GM11168 (cell line): ENCODE measurements around the gene AFF3.

ENCODE experiments used
- in situ Hi-C: fragments of 300-500 bp; cut with MboI; formaldehyde crosslinking; loops from one replicate; pipeline ENCODE4 v1.12.0; 2022; ENCODE audit warnings: low sequenced_read_pairs; ENCODE audit not compliant: unreplicated experiment

The AFF3 gene

DNA sequence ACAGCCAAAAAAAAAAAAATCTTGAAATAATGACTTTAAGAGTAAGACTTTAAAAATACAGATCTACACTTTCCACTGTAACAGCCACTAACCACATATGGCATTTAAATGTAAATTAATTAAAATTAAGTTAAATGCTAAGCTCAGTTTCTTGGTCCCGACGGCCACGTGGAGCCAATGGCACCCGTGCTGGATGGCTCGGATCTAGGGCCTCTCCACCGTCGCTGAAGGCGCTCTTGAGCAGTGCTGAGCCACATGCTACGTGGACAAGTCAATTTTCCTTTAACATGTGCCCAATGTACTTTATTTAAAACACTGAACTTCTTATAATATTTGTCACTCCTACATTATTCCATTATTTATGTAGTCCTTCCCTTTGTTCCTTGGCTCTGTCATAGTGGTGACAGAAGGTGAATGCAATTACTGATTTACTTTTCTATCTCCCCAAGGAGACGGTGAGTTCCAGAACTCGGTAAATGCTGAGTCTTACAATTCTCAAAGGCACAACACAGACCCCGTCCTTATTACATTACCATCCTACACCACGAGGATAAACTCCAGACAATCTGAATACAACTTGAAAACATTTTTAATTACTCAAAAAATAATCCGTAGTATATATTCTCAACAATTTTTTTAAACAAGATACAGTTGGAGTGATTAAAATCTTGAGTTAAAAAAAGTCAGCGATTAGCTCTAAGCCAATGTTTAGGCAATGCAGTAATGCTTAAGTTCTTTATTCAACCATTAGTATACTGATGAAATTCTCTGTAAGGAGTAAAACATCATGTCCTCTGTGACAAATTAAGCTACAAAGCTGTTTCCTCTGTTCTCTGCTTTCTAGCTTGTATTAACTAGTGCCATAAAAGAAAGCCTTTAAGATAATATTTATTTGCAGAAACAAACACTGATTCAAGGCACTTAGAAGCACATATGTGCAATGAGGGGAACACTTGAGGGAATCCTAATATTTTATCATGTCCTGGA, 95.1 kb downstream of the AFF3 start:
- in situ Hi-C loops, result no loop called here

DNA sequence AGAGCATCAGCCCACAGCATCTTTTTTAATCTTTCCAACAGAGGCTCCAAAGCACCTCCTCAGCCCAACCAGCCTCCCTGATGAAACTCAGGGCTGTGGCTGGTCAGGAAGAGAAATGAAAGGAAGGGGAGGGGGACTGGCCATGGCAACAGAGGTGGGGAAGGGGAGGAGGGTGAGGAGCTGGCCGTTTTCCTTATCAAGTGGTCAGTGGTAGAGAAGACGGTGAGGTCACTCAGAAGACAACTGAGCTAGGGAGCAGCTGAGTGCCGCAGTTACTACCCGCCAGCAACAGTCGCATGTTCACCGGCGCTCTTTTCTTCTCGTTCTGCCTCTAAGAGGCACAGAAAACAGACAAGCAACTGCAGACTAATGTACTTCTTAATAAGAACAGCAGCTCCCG, 97.4 kb downstream of the AFF3 start:
- in situ Hi-C loops, result no loop called here

DNA sequence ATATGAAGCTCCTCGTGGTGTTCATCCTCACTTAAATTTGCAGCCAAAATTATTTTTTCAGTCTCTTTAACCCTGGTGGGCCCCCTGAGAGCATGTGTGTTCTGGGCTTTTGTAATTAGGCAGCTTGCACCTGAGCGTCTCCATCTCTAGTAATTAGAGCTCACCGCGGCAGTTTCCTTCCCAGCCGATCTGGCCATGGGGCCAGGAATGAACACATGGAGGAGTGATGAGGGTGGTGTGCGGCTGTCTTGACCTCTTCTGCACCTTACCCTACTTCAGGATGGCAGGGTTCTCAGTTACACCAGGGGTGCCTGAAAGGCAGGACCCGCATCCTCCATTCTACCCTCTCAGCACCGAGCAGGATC, 98.5 kb downstream of the AFF3 start:
- in situ Hi-C loops, result no loop called here

DNA sequence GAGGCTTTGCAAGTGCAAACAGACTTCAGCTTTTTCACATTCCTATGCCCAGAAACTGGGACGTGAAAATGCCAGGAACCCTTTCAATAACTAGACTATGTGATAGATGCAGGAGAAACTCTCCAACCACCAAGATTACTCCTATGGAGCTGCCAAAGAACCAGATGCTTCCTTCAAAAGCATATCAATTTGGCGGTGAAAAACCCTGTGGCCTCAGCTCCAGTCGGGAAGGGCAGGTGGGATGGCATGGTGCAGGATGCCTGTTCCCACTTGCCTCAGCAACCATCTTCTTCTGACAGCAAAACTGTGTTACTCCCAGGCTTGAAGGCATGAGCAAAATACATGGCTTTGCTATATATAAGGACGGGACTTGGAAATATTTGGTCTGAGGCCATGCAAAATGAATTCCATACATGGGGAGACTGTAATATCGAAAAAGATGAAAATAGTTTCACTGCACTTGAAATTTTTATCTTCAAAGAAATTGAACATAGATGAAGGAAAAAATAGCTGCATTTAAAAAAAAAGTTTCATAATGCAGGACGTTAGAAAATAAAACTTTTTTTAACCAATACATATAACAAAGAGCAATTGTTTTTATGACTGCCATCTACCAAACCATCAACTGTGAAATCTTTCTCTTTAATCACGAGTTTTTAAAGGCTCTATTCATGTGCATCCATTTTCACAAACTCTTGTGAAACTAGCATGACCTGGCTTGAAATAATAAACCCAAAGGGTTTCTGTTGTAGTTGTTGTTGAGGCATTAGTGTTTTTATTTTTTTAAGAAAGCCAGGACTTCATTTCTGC, 99.1 kb downstream of the AFF3 start:
- in situ Hi-C loops, result no loop called here

DNA sequence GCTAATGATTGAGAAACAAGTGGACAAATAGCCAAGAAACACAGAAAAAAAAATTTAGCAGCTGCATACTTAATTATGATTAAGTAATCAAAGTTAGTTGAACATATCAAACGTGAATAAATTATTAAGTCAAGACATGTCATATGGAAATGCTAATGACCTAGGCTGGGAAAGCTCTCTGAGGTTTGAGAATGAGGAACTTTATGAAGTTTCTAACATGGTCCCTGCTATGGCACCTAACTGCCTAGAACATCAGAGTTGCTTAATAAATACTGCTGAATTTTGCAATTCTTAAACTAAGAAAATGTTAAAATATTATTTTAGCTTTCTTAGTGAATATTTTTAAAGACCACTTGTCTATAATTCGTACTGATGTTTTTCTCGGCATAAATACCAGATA, 99.8 kb downstream of the AFF3 start:
- in situ Hi-C loops, result no loop called here

DNA sequence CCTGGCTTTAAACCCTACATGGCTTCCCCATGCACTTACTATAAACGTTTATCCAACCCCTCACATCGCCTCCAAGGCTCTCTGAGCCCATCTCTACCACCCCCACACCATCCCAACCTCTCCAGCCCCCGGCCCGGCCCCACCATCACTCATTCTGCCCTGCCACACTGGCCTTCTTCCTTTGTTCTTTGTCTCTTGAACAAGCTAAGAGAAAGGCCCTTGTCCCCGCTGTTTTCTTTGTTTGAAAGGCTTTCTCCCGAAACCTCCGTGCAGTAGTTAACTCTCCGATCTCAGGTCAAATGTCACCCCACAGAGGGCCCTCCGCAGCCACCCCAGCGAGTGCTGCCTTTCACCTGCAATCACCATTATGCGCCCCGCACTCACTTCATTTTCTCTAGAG, 100.4 kb downstream of the AFF3 start:
- in situ Hi-C loops, result no loop called here

DNA sequence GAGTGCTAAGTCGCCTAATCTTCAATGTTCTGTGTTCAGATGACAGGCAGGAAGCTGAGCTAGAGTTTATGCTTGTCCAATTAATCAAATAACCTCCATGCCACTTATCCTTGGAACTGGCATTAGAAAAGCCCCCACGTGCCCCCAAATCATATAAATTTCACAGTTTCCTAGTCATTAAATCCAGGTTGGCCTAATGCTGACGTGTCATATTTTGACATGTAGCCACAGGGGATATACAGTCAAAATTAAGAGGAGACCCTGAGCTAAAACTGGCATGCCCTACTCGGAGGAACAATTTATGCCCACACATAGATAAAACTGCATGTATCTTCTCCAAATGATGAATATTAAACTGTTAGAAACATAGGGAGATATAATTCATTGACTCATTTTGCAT, 101.0 kb downstream of the AFF3 start:
- in situ Hi-C loops, result no loop called here

DNA sequence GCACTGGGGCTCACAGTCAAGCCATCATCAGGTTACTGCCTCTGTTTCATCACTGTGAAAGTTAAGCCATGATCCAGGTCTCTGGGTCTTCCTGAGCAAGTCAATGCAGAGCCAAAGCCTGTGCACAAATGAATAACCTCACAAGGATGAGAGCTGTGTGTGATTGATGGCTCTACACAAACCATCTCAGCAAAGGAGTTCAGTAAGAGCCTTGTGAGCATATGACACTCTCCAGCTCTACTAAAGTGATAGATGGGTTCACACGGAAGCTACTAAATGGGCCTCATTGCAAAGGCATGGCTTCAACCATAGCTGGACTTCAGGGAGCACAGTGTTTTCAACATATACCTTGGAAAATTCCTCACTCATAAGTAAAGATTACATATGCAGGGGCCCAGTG, 101.5 kb downstream of the AFF3 start:
- in situ Hi-C loops, result no loop called here

DNA sequence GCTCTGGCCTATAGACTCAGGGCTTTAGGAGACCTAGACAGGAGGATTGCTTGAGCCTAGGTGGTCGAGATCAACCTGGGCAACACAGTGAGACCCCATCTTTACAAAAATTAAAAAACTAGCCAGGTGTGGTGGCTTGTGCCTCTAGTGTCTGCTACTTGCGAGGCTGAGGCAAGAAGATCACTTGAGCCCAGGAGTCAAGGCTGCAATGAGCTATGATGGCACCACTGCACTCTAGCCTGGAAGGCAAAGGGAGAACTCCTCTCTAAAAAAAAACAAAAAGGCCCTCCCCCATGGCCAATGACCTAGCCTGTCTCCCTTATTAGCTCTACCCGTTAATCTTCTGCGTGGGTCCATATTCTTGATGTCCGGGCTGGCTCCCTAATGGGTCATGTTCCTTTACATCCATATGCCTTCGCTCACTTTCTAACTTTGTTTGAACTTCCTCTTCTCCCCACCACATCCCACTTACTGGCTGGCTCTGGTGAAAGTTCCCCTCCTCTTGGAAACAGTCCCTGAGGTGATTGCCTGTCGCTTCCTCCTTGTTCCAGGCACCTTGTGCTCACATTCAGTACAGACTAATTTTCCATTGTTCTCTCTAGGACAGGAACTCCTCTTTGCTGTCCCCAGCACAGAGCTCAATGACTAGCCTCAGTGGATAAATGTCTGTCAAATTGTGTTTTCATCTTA, 103.0 kb downstream of the AFF3 start:
- in situ Hi-C loops, result no loop called here

DNA sequence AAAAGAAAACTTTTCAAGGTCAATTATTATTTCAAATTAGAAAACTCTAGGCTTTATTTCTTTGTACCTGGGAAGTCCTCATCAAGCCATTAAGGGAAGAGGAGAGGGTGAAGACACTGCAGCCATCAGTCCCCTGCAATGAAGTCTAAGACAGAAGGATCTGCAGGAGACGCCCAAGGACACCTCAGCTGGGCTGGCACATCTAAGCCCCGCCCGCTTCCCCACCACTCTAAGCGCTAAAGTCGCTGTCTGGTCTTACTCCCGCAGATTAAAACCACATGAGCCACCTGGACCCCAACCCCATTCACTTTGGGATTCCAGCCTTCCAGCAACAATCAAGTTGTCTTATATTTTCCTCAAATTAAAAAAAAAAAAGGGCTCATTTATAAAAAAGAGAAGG, 104.4 kb downstream of the AFF3 start:
- in situ Hi-C loops, result no loop called here

DNA sequence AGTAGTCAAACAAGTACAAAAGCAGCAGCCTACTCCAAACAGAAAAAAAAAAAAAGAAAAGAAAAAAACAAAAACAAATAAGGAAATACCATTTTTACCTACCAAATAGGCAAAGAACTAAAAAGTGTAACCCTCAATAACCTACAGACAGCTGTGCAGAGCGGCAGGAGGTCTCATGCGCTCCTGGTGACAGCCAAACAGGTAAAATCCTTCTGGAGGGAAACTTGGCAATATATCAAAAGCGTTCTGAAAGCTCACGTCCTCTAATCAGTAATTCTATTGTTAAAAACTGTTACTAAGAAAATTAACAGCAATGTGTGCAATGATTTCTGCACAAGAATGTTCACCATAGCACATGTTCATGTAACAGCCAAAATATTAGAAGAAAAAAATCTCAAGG, 105.6 kb downstream of the AFF3 start:
- in situ Hi-C loops, result no loop called here

DNA sequence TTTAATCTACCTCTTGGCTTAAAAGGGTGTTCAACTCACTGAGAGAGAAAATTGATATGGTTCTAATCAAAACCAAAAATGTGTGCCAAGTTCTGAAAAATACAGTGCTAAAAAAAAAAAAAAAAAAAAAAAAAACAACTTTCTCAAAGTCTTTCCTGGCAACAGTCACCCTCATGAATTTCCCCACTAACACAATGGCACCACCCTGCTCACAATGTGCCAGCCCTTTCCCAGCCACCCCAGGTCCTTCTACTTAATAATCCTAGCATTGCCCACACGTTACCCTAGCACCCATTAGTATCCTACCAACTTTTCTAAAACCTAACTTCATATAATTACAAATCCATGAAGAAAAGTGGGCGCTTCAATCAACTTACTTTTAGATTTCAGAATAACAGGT, 106.4 kb downstream of the AFF3 start:
- in situ Hi-C loops, result no loop called here

DNA sequence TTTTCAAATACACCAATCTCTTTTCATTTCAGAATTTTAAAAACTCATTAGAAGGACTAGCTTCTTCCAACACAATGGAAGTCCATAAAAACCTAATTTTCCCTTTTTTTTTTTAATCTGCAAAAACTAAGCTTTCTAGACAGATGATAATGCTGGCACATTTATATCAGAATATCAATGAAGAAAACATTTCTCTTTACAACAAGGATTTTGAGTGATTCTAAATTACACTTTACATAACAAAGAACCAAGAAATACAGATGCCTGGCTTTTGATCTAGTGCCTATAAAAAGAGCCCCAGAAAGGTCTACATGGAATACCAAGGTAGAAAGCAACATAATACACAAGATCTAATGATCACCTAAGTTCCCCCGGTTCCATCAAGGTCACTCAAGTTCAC, 108.0 kb downstream of the AFF3 start:
- in situ Hi-C loops, result no loop called here

DNA sequence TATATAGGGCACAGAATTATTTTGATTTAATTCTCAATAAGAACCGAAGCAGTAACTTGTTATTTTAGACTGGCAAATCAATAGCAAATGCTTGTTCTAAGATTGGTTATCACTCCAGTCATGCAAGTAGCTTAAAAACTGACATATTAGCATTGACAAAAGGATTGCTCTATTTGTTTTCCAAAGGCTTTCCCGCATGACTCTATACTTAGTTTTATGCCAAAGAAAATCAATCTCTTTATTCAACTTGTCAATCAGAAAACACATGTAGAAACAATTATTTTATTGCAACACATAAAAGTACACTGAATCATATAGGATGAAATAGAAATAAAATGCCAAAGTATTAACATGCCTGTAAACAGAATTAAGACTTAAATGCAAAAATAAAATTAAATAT, 108.4 kb downstream of the AFF3 start:
- in situ Hi-C loops, result no loop called here

DNA sequence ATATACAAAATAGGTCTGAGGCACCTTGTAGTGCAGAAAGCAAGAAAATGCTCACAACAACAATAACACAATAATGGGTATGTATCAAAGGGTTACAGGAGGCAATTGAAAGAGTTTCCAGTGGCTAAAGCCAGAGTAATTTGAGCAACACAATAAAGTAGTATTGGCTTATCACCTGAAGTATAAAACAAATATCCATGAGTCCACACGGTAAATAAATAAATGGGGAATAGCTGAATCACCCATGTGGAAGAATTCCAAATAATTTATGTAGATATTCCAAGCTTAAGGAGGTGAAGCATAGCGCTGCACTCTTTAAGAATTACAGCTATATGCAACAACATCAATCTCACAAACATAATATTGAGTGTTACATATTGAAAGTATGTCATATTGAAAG, 110.8 kb downstream of the AFF3 start:
- in situ Hi-C loops, result no loop called here

DNA sequence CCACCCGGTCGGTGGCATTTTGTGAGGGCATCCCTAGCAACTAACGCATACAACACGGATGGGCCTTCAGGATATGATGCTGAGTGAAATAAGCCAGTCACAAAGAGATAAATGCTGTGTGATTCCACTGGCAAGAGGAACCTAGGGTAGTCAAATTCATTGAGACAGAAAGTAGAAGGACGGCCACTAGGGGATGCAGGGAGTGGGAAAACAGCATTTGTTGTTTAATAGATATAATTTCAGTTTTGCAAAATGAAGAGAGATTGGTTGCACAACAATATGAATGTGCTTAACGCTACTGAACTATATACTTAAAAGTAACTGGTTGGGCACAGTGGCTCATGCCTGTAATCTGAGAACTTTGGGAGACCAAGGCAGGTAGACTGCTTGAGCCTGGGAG, 112.9 kb downstream of the AFF3 start:
- in situ Hi-C loops, result no loop called here

DNA sequence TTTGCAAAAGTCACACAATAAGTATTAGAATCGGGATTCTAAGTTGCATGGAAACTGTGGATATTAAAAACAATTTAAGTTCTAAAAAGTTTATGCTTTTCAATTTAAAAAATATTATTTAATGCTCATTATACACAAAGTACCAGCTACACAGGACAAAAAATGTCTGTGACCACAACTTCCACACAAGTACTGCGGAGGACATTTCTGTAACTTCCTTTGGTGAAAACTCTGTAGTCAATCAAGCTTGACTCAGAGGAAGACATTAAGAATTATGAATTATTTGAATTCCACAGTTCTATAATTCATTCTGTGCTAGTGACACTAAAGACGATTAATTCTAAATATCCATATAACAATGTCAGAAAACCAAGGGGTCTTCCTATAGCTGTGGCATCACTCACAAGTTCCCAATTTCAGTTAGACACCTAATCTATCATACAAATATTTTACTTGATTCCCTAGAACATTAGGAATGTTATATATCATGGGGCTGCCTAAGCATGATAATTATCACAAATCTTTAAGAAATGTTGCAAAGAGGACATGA, 120.5 kb downstream of the AFF3 start:
- in situ Hi-C loops, result no loop called here

DNA sequence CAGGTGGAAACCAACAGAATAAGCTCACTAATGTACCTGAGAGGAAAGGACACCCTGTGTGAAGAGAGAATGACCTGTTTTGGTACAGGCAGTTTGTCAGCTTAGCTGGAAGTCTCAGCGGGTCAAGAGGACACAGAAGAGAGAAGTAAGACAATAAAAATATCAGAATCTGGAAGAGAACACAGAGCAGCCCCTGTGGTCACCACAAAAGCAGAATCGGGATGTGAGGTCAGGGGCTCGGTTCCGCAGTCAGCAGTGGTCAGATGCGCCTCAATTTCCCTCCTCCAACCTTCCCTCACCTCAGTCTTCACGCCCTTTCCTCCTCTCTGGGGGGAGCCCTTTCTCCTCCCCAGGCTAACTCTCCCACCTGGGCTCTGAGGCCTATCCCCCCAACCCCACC, 122.9 kb downstream of the AFF3 start:
- in situ Hi-C loops, result no loop called here

DNA sequence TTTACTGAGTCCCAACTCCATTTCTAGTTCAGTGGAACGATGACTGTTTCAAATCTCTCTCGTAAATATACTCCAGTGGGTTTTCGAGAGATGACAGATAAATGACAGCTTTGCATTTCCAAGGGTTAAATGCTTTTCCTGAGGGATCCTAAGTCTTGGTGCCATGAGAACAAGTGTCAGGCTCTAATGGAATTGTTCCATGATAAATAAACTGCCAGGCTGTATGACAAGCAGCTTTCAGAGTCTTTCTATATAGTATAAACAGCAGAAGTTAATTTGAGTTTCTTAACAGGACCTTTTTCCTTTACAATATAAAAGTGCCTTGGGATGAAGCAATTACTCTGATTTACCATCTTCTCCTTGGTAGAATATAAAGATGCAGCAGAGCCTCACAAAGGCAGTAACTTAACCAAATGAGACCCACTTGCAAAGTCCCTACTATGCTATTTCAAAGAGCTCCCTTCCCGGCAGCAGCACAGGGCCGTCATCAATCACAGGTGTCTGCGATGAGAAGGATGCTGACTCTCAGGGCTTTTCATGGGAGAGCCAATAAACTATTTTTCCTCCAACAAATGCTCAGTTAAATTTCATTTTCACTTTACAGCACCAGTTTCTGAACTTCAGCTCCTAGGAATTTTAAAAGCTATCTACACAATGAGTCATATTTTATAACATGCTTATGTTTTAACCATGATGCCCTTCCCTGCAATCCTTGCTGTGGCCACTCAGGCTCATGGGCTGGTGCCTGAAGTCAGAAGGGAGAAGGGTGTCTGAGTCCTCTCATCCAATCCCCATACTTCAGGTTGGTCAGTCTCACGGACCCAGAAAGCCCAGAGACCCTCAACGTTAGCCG, 123.8 kb downstream of the AFF3 start:
- in situ Hi-C loops, result no loop called here

DNA sequence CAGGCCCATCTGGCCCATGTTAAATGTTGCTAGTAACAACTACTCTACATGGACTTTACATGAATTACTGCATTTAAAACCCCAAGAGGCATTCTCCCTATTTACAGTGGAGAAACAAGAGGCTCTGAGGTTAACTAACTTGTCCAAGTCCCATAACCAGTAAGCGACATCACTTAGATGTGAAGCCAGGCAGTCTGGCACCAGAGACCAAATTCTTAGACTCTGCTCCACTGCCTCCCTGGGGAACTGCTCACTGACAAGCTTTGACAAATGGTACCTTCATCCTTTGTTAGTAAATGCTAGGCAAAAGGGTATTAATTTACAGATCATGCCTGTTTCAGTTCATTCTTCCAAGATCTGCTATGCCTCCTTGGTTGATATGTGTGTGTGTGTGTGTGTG, 124.8 kb downstream of the AFF3 start:
- in situ Hi-C loops, result no loop called here
